ENCODE measurements around the gene LRMDA. TPM values are rescaled to one million over a fixed set of nuclear protein-coding genes. Genes with fewer than 3 reads are reported as not detected.

The LRMDA gene
- total RNA-seq, 1 donor from 2014 or later, result 5.2 TPM

GRCh38 chr10:76115471-76116155, 684.2 kb downstream of the LRMDA start:
- Mint-ChIP-seq H3K9me3 (peaks cover 6% of the 10 kb centered on the region), H3K4me3 (peak overlapping the region; percentile 2), H3K4me1 (peaks cover 46% of the 10 kb centered on the region), H3K27ac (peak overlapping the region; percentile 28), H3K27me3 (ENCODE audit: insufficient read depth, low read depth) (peaks cover 7% of the 10 kb centered on the region), H3K36me3 (no peaks in the 10 kb centered on the region)
- Histone ChIP-seq H2AFZ (replicated peaks) (peak overlapping the region; percentile 9), H3K9ac (no peak overlapping the region), H3K79me2 (ENCODE audit: low read depth) (no peaks in the 10 kb centered on the region), H4K20me1 (ENCODE audit: low read depth) (no peaks in the 10 kb centered on the region), H3K4me3 (no peak overlapping the region), H3K36me3 (no peaks in the 10 kb centered on the region), H3K4me2 (no peak overlapping the region), H3K27ac (no peak overlapping the region), H3K27me3 (no peaks in the 10 kb centered on the region), H3F3A (ENCODE audit: low read depth) (no peaks in the 10 kb centered on the region), H3K4me1 (peaks cover 25% of the 10 kb centered on the region), H3K9me3 (ENCODE audit: low read depth) (no peaks in the 10 kb centered on the region)
- no peak for DNase-seq (ENCODE audit: low spot score)
- no peak for TF ChIP-seq EZH2phosphoT487 (IDR thresholded peaks at IDR 0.05)
- TF ChIP-seq EZH2 (IDR thresholded peaks at IDR 0.05), result no peak
- TF ChIP-seq, protein P1, sequence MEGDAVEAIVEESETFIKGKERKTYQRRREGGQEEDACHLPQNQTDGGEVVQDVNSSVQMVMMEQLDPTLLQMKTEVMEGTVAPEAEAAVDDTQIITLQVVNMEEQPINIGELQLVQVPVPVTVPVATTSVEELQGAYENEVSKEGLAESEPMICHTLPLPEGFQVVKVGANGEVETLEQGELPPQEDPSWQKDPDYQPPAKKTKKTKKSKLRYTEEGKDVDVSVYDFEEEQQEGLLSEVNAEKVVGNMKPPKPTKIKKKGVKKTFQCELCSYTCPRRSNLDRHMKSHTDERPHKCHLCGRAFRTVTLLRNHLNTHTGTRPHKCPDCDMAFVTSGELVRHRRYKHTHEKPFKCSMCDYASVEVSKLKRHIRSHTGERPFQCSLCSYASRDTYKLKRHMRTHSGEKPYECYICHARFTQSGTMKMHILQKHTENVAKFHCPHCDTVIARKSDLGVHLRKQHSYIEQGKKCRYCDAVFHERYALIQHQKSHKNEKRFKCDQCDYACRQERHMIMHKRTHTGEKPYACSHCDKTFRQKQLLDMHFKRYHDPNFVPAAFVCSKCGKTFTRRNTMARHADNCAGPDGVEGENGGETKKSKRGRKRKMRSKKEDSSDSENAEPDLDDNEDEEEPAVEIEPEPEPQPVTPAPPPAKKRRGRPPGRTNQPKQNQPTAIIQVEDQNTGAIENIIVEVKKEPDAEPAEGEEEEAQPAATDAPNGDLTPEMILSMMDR (IDR thresholded peaks at IDR 0.05), result no peak

DNA sequence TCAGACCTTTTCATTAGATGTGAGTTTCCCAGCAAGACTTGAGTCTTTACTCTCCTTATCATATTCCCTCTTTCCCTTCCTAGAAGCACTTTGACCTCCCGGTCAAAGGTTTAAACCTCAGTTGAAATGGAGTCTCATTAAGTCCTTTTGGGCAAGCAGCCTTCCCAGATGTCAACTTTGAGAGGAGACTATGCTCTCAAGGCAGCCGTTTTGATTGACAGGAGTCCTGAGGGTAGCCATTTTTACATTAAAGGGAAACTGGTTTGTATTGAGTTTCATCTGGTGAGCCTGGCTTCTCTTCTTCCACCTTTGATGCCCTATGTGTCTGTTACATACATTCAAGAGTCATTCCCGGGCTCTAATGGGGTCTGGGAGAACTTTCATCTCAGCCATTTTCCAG, 685.1 kb downstream of the LRMDA start:
- H3K4me1 ChIP-seq, result peaks cover 25% of the 10 kb centered on the region
- no peak overlapping the region for H3K27ac Mint-ChIP-seq
- no peak overlapping the region for H3K9ac ChIP-seq
- H3K4me3 ChIP-seq, result no peak overlapping the region
- H3K9me3 ChIP-seq (ENCODE audit: low read depth), result no peaks in the 10 kb centered on the region
- no peak overlapping the region for H2AFZ ChIP-seq (replicated peaks)
- no peak overlapping the region for H3K27ac ChIP-seq
- no peak overlapping the region for H3K4me3 Mint-ChIP-seq
- H3K4me1 Mint-ChIP-seq, result peaks cover 40% of the 10 kb centered on the region
- no peaks in the 10 kb centered on the region for H4K20me1 ChIP-seq (ENCODE audit: low read depth)
- no peak overlapping the region for H3K4me2 ChIP-seq
- peaks cover 10% of the 10 kb centered on the region for H3K27me3 Mint-ChIP-seq (ENCODE audit: insufficient read depth, low read depth)
- no peaks in the 10 kb centered on the region for H3K36me3 ChIP-seq
- no peaks in the 10 kb centered on the region for H3F3A ChIP-seq (ENCODE audit: low read depth)
- no peak for DNase-seq (ENCODE audit: low spot score)
- H3K9me3 Mint-ChIP-seq, result no peaks in the 10 kb centered on the region
- no peak for TF ChIP-seq EZH2phosphoT487 (IDR thresholded peaks at IDR 0.05)
- TF ChIP-seq, protein P1 (IDR thresholded peaks at IDR 0.05), result no peak
- no peak for TF ChIP-seq EZH2 (IDR thresholded peaks at IDR 0.05)
- H3K36me3 Mint-ChIP-seq, result no peaks in the 10 kb centered on the region
- no peaks in the 10 kb centered on the region for H3K27me3 ChIP-seq
- no peaks in the 10 kb centered on the region for H3K79me2 ChIP-seq (ENCODE audit: low read depth)

DNA sequence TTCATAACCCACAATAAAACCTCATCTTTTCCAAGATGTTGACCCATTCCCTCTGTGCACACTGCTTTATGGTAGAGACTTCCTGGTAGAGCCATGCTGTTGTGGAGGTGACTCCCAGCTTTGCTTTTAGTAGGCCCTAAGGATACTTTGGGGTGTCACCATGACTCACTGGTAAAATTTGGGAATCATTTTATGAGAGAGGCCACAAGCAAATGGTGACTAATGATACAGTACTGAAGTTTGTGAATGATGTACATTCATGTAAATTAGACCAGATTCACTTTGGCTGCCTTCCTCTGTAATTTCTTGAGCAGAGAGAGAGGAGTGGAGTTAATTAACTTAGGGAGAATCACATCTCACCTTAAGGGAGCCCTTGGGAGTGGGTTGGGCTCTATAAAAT, 686.5 kb downstream of the LRMDA start:
- peaks cover 9% of the 10 kb centered on the region for H3K27me3 Mint-ChIP-seq (ENCODE audit: insufficient read depth, low read depth)

GRCh38 chr10:76119036-76119435, 687.6 kb downstream of the LRMDA start:
- Mint-ChIP-seq H3K27me3 (ENCODE audit: insufficient read depth, low read depth) (peaks cover 6% of the 10 kb centered on the region), H3K9me3 (no peaks in the 10 kb centered on the region), H3K4me3 (no peak overlapping the region), H3K27ac (no peak overlapping the region), H3K36me3 (no peaks in the 10 kb centered on the region), H3K4me1 (peaks cover 21% of the 10 kb centered on the region)
- H2AFZ ChIP-seq (replicated peaks), result no peak overlapping the region
- H3K9me3 ChIP-seq (ENCODE audit: low read depth), result no peaks in the 10 kb centered on the region
- TF ChIP-seq EZH2 (IDR thresholded peaks at IDR 0.05) (no peak), EZH2phosphoT487 (IDR thresholded peaks at IDR 0.05) (no peak)
- TF ChIP-seq, protein P1 (IDR thresholded peaks at IDR 0.05), result no peak
- no peak overlapping the region for H3K9ac ChIP-seq
- no peaks in the 10 kb centered on the region for H3F3A ChIP-seq (ENCODE audit: low read depth)
- no peak overlapping the region for H3K4me2 ChIP-seq
- H3K4me3 ChIP-seq, result no peak overlapping the region
- peaks cover 4% of the 10 kb centered on the region for H3K4me1 ChIP-seq
- H3K36me3 ChIP-seq, result no peaks in the 10 kb centered on the region
- H3K27me3 ChIP-seq, result no peaks in the 10 kb centered on the region
- no peak overlapping the region for H3K27ac ChIP-seq
- no peak for DNase-seq (ENCODE audit: low spot score)
- no peaks in the 10 kb centered on the region for H4K20me1 ChIP-seq (ENCODE audit: low read depth)
- no peaks in the 10 kb centered on the region for H3K79me2 ChIP-seq (ENCODE audit: low read depth)

More for the DNA sequence above, 686.5 kb downstream of the LRMDA start:
- DNase-seq (ENCODE audit: low spot score), result no peak
- no peaks in the 10 kb centered on the region for H4K20me1 ChIP-seq (ENCODE audit: low read depth)
- H3K27ac Mint-ChIP-seq, result no peak overlapping the region
- no peak overlapping the region for H2AFZ ChIP-seq (replicated peaks)
- H3K27ac ChIP-seq, result no peak overlapping the region
- no peak overlapping the region for H3K4me3 Mint-ChIP-seq
- no peaks in the 10 kb centered on the region for H3K9me3 ChIP-seq (ENCODE audit: low read depth)
- H3K9ac ChIP-seq, result no peak overlapping the region
- no peaks in the 10 kb centered on the region for H3F3A ChIP-seq (ENCODE audit: low read depth)
- no peaks in the 10 kb centered on the region for H3K9me3 Mint-ChIP-seq
- no peaks in the 10 kb centered on the region for H3K79me2 ChIP-seq (ENCODE audit: low read depth)
- no peaks in the 10 kb centered on the region for H3K36me3 Mint-ChIP-seq
- no peaks in the 10 kb centered on the region for H3K36me3 ChIP-seq
- H3K4me1 ChIP-seq, result peaks cover 13% of the 10 kb centered on the region
- peaks cover 31% of the 10 kb centered on the region for H3K4me1 Mint-ChIP-seq
- TF ChIP-seq EZH2phosphoT487 (IDR thresholded peaks at IDR 0.05), result no peak
- H3K27me3 ChIP-seq, result no peaks in the 10 kb centered on the region
- H3K4me2 ChIP-seq, result no peak overlapping the region
- no peak overlapping the region for H3K4me3 ChIP-seq

Measured in neural progenitor cell (in vitro differentiated cells).